GM19240 (cell line): ENCODE data around the gene ILK.
A peak's percentile ranks its signal among the peaks of the same experiment; 100 is the strongest.

ENCODE experiments used
- DNase-seq: peaks from one replicate; pipeline ENCODE4 v3.0.0; 2011; ENCODE audit warnings: low spot score; ENCODE audit not compliant: insufficient read length

ILK gene

GRCh38 chr11:6606471-6607189 is 3.1 kb downstream of the ILK start:
- peak; percentile 56 for DNase-seq

GRCh38 chr11:6607190-6607795 is 3.7 kb downstream of the ILK start:
- no peak for DNase-seq

GRCh38 chr11:6608011-6608410 is 4.4 kb downstream of the ILK start:
- DNase-seq: no peak

- DNase-seq: no peak
These were observed 5.3 kb downstream of the ILK start for GRCh38 chr11:6608726-6609501.

GRCh38 chr11:6609502-6610015 is 6.0 kb downstream of the ILK start:
- no peak for DNase-seq

- DNase-seq: no peak
These were observed 7.0 kb downstream of the ILK start for GRCh38 chr11:6610591-6610990.

- DNase-seq: no peak
These were observed 7.8 kb downstream of the ILK start for GRCh38 chr11:6611092-6611962.

- no peak for DNase-seq
These were observed 8.3 kb downstream of the ILK start for GRCh38 chr11:6611963-6612212.

- peak; percentile 69 for DNase-seq
These were observed 8.9 kb downstream of the ILK start, which contains the start of gene TAF10 for GRCh38 chr11:6612213-6613041. TAF10 (minus strand) TSS chr11:6612216; CDS start chr11:6612189, 27 bp downstream.

GRCh38 chr11:6613496-6613895 is 9.9 kb downstream of the ILK start:
- DNase-seq: no peak

- DNase-seq: no peak
These were observed 10.9 kb downstream of the ILK start for GRCh38 chr11:6614446-6614845.

GRCh38 chr11:6615046-6615445 is 11.5 kb downstream of the ILK start:
- no peak for DNase-seq

GRCh38 chr11:6615882-6616585 is 12.5 kb downstream of the ILK start:
- no peak for DNase-seq

GRCh38 chr11:6616596-6617250 is 13.1 kb downstream of the ILK start:
- no peak for DNase-seq

GRCh38 chr11:6617315-6617781 is 13.8 kb downstream of the ILK start:
- DNase-seq: no peak

GRCh38 chr11:6618117-6619003 is 14.8 kb downstream of the ILK start:
- no peak for DNase-seq

- peak; percentile 100 for DNase-seq
These were observed 15.6 kb downstream of the ILK start, which contains the start of gene TPP1 for GRCh38 chr11:6619004-6619745. TPP1 (minus strand) TSS chr11:6619422; CDS start chr11:6619400, 22 bp downstream.
